Vagina (tissue), 2 donors: ENCODE measurements around the gene KRT9.

Source experiments
- POLR2A ChIP-seq, 2 donors: fragments of 450-650 bp; IDR thresholded peaks; one replicate each; pipeline ENCODE4 v1.6.1; 2017; ENCODE audit warnings: antibody characterized with exemption in 2 of 2, mild to moderate bottlenecking in 2 of 2, moderate library complexity in 2 of 2
- POLR2AphosphoS5 ChIP-seq, 2 donors: sonication (generic); formaldehyde crosslinking; IDR thresholded peaks; one replicate each; pipeline ENCODE4 v1.9.0; 2017; ENCODE audit warnings: antibody characterized with exemption in 2 of 2, mild to moderate bottlenecking in 2 of 2, low read depth in 1 of 2; ENCODE audit not compliant: insufficient read depth in 1 of 2
- TF ChIP-seq, protein P1 (sequence below), 3 experiments: fragments of 450-650 bp in 2 of 3; fragments of 200-600 bp in 1 of 3; sonication (generic) in 1 of 3; IDR thresholded peaks; one replicate each; pipeline ENCODE4 v1.5.1; 2017 to 2019; ENCODE audit warnings: antibody characterized with exemption in 3 of 3, mild to moderate bottlenecking in 2 of 3, moderate library complexity in 2 of 3

DNA sequence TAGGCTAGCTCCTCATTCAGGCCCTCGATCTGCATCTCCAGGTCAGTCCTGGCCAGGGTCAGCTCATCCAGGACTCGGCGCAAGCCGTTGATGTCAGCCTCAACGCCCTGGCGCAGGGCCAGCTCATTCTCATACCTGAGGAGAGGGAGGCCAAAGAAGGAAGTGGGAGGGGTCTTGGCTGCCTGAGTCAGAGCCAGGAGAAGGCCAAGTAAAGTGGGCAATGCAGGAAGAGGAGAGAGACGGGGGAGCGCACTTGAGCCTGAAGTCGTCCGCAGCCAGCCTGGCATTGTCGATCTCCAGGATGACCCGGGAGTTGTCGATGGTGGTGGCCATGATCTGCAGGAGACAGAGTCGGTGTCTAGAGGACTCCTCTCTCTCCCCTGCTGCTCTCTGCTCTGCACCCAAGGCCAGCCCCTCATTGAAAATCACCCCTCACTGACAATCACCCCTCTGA, 55.0 kb downstream of the KRT9 start:
- TF ChIP-seq, protein P1, sequence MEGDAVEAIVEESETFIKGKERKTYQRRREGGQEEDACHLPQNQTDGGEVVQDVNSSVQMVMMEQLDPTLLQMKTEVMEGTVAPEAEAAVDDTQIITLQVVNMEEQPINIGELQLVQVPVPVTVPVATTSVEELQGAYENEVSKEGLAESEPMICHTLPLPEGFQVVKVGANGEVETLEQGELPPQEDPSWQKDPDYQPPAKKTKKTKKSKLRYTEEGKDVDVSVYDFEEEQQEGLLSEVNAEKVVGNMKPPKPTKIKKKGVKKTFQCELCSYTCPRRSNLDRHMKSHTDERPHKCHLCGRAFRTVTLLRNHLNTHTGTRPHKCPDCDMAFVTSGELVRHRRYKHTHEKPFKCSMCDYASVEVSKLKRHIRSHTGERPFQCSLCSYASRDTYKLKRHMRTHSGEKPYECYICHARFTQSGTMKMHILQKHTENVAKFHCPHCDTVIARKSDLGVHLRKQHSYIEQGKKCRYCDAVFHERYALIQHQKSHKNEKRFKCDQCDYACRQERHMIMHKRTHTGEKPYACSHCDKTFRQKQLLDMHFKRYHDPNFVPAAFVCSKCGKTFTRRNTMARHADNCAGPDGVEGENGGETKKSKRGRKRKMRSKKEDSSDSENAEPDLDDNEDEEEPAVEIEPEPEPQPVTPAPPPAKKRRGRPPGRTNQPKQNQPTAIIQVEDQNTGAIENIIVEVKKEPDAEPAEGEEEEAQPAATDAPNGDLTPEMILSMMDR (IDR thresholded peaks at IDR 0.05) = no peak
- TF ChIP-seq POLR2A (IDR thresholded peaks at IDR 0.05) (no peak), POLR2AphosphoS5 (IDR thresholded peaks at IDR 0.05; ENCODE audit: insufficient read depth in 1 of 2, low read depth in 1 of 2) (no peak)
